GM12801 (cell line): ENCODE measurements around the gene ZNF736.

Source experiments
- CTCF ChIP-seq: IDR thresholded peaks from one replicate; pipeline ENCODE4 v1.5.1; 2011; ENCODE audit warnings: control low read depth; ENCODE audit not compliant: insufficient read length; ENCODE audit errors: extremely low read depth

Gene ZNF736

GRCh38 chr7:64313740-64314491, at the start of gene ZNF736:
TSS of gene ZNF736 (plus strand) at chr7:64313961. CDS start at chr7:64314151, 190 bp downstream.
- TF ChIP-seq CTCF: no peak

GRCh38 chr7:64266341-64266919, 47.3 kb upstream of the ZNF736 start:
- TF ChIP-seq CTCF: no peak

- TF ChIP-seq CTCF: no peak
These were observed 36.1 kb upstream of the ZNF736 start for GRCh38 chr7:64277630-64278029.

GRCh38 chr7:64294701-64295420, 18.9 kb upstream of the ZNF736 start:
- no peak for TF ChIP-seq CTCF

GRCh38 chr7:64300641-64301405, 12.9 kb upstream of the ZNF736 start:
- TF ChIP-seq CTCF: no peak

GRCh38 chr7:64307254-64308015, 6.3 kb upstream of the ZNF736 start:
- no peak for TF ChIP-seq CTCF
